ENCODE measurements around the gene LNX1. TPM values are rescaled to one million over a fixed set of nuclear protein-coding genes. Genes with fewer than 3 reads are reported as not detected.

LNX1 gene
- total RNA-seq, 2 donors from 2014 or later: 4.5 to 8.9 TPM

DNA sequence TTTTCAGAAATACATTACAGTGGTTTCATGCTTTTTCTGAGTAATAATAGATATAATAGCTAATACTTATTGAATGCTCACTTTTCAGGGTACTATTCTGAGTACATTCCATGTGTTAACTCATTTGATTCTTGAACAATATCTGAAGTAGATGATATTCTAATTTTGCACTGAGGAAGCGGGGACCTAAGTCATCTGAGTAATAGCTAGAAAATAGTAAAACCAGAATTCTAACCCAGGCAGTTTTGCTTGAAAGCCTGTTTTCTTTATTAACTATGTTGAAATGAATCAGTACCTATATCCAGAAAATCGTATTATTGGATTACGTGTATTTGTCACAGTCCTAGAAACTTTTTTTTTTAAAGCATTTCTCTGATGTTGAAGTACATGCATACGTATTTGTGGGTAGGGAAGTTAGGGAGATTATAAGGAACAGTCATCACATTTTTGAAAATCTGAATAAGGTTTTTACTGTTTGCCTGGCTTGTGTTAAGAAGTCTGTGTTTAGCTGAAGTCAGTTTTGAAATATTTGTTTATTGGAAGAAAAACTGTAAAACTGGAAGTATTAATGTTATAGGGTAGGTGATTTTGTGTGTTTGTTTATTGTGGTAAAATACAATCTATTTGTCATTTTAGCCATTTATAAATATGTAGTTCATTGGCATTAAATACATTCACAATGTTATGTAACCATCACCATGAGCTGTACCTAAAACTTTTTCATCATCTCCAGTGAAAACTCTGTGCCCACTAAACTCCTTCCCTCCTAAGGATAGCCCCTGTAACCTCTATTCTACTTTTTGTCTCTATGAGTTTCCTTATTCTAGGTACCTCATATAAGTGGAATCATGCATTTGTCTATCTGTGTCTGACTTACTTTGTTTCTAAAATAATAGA, 158.5 kb downstream of the LNX1 start:
- Histone ChIP-seq H3K27me3 (no peaks in the 10 kb centered on the region), H3K4me1 (no peaks in the 10 kb centered on the region), H3K27ac (no peak overlapping the region), H3K9me3 (no peaks in the 10 kb centered on the region), H3K36me3 (peaks cover 13% of the 10 kb centered on the region), H3K4me3 (no peak overlapping the region)
- TF ChIP-seq, protein P1, sequence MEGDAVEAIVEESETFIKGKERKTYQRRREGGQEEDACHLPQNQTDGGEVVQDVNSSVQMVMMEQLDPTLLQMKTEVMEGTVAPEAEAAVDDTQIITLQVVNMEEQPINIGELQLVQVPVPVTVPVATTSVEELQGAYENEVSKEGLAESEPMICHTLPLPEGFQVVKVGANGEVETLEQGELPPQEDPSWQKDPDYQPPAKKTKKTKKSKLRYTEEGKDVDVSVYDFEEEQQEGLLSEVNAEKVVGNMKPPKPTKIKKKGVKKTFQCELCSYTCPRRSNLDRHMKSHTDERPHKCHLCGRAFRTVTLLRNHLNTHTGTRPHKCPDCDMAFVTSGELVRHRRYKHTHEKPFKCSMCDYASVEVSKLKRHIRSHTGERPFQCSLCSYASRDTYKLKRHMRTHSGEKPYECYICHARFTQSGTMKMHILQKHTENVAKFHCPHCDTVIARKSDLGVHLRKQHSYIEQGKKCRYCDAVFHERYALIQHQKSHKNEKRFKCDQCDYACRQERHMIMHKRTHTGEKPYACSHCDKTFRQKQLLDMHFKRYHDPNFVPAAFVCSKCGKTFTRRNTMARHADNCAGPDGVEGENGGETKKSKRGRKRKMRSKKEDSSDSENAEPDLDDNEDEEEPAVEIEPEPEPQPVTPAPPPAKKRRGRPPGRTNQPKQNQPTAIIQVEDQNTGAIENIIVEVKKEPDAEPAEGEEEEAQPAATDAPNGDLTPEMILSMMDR (IDR thresholded peaks at IDR 0.05): no peak
- no peak for DNase-seq (ENCODE audit: low spot score)

DNA sequence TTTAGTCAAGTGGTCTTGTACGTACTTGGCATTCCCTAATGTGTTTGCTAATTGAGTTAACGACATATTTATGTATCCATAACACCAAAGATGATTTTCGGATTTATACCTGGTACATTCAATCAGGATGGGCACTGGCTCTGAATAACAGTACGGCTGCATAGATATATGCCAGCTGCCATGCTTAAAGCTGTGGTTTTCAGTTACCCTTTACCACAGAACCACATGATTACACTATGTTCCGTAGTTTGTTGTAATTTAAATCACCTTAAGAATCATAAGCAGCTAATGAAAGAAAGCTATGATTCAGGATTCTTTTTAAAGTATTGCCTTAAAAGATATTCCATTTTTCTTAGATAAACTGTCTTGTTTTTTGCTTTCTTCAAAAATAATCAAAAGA, 160.2 kb downstream of the LNX1 start:
- TF ChIP-seq, protein P1 (IDR thresholded peaks at IDR 0.05): no peak
- Histone ChIP-seq H3K36me3 (peaks cover 21% of the 10 kb centered on the region), H3K27ac (no peak overlapping the region)

DNA sequence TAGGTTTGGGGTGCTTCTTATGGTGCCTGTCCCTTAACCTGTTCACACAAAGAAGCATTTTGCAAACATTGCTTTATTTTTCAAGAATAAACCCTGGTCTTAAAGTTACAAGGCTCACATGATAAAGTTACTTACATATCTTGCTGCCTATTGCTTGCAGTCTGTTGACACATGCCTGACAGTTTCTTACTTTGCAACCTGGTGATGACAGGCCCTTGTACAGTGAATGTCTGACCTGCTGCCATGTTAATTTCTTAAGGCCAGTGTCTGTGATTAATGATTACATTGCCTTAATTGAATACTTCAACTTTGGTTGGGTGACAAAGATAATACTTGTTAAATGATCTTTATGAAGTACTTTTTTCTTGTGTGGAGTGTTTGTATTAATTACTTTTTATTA, 163.9 kb downstream of the LNX1 start:
- no peaks in the 10 kb centered on the region for H3K9me3 ChIP-seq
- peaks cover 21% of the 10 kb centered on the region for H3K36me3 ChIP-seq
- peaks cover 0 to 4% of the 10 kb centered on the region in 2 donors for H3K4me1 ChIP-seq
- TF ChIP-seq, protein P1 (IDR thresholded peaks at IDR 0.05): no peak
- H3K27me3 ChIP-seq: no peaks in the 10 kb centered on the region
- H3K27ac ChIP-seq: no peak overlapping the region
- no peak for DNase-seq (ENCODE audit: low spot score)
- H3K4me3 ChIP-seq: no peak overlapping the region

More for the DNA sequence above, 160.2 kb downstream of the LNX1 start:
- no peaks in the 10 kb centered on the region for H3K9me3 ChIP-seq
- no peaks in the 10 kb centered on the region for H3K4me1 ChIP-seq
- DNase-seq (ENCODE audit: low spot score): no peak
- H3K27me3 ChIP-seq: no peaks in the 10 kb centered on the region
- no peak overlapping the region for H3K4me3 ChIP-seq

DNA sequence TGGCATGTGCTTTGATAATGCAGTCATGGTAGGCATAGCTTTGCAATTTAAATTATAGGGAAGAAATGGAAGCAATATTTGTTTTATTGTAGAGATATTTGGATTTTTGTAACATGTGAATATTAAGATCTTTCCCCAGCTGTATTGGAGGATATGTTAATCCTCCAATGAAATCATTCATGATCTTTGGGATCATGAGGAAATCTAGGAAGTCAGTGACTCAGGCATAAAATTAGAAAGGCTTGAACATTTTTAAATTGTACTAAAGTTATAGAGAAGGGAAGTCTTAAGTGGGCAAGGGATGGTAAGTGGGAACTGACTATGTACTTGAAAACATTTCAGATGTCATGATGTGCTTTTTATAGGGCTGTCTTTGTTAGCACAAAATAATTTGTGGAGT, 167.0 kb downstream of the LNX1 start:
- no peak for DNase-seq (ENCODE audit: low spot score)
- peaks cover 21% of the 10 kb centered on the region for H3K36me3 ChIP-seq
- no peaks in the 10 kb centered on the region for H3K27me3 ChIP-seq
- peaks cover 0 to 4% of the 10 kb centered on the region in 2 donors for H3K4me1 ChIP-seq
- no peaks in the 10 kb centered on the region for H3K9me3 ChIP-seq
- no peak overlapping the region for H3K4me3 ChIP-seq
- no peak overlapping the region for H3K27ac ChIP-seq
- TF ChIP-seq, protein P1 (IDR thresholded peaks at IDR 0.05): no peak

DNA sequence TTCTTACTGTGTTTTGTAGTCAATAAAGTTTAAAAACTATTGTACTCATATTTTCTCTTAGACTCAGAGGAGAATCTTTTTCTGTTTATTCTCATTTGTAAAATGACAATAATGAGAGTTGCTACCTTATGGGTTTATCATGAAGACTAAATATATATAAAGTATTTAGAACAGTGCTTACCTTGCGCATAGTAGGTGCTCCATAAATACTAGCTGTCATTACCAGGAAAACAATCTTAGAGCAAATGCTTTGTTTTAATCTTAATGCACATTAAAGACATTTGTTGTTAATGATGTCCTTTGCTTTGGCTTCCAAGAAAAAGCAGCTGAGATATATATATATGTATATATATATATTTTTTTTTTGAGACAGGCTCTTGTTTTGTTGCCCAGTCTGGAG, 168.9 kb downstream of the LNX1 start:
- Histone ChIP-seq H3K9me3 (no peaks in the 10 kb centered on the region), H3K27me3 (no peaks in the 10 kb centered on the region), H3K4me1 (peaks cover 0 to 4% of the 10 kb centered on the region in 2 donors), H3K4me3 (no peak overlapping the region), H3K27ac (no peak overlapping the region), H3K36me3 (peaks cover 4% of the 10 kb centered on the region)
- TF ChIP-seq, protein P1 (IDR thresholded peaks at IDR 0.05): no peak
- DNase-seq (ENCODE audit: low spot score): no peak
